ACC112 (cell line): ENCODE data around the gene PAPLN.

ENCODE experiments used
- H2AFZ ChIP-seq: fragments of 200-600 bp; sonication (generic); one replicate; pipeline ENCODE4 v1.6.0; 2017; ENCODE audit warnings: antibody characterized with exemption, low read length; ENCODE audit not compliant: unreplicated experiment
- H3K27ac ChIP-seq: fragments of 200-600 bp; sonication (generic); 2 replicates; pipeline ENCODE4 v1.5.1; 2014; ENCODE audit warnings: low read depth, mild to moderate bottlenecking, antibody characterized with exemption, low read length, moderate library complexity
- H3K27me3 ChIP-seq: fragments of 200-600 bp; sonication (generic); 2 replicates; pipeline ENCODE4 v1.6.1; 2014; ENCODE audit warnings: mild to moderate bottlenecking, antibody characterized with exemption, low read length, moderate library complexity, mixed read lengths; ENCODE audit not compliant: insufficient read depth
- H3K36me3 ChIP-seq: fragments of 200-600 bp; sonication (generic); 2 replicates; pipeline ENCODE4 v1.6.1; 2016; ENCODE audit warnings: mild to moderate bottlenecking, antibody characterized with exemption, low read length, moderate library complexity, mixed read lengths; ENCODE audit not compliant: insufficient read depth
- H3K4me1 ChIP-seq: fragments of 200-600 bp; sonication (generic); one replicate; pipeline ENCODE4 v1.6.1; 2016; ENCODE audit warnings: low read length, mixed read lengths; ENCODE audit not compliant: insufficient read depth, unreplicated experiment, control insufficient read depth
- H3K4me3 ChIP-seq: fragments of 200-600 bp; sonication (generic); 2 replicates; pipeline ENCODE4 v1.5.1; 2014; ENCODE audit warnings: mild to moderate bottlenecking, low read depth, low read length
- H3K79me2 ChIP-seq: fragments of 200-600 bp; sonication (generic); one replicate; pipeline ENCODE4 v1.6.0; 2016; ENCODE audit warnings: low read length; ENCODE audit not compliant: control insufficient read depth, unreplicated experiment, insufficient read depth

PAPLN gene

GRCh38 chr14:73261520-73262426, 24.5 kb downstream of the PAPLN start:
- Histone ChIP-seq H2AFZ (no peak overlapping the region), H3K27me3 (no peaks in the 10 kb centered on the region), H3K4me3 (no peak overlapping the region), H3K36me3 (no peaks in the 10 kb centered on the region), H3K27ac (no peak overlapping the region), H3K4me1 (no peaks in the 10 kb centered on the region), H3K79me2 (no peaks in the 10 kb centered on the region)

GRCh38 chr14:73262427-73263183, 25.3 kb downstream of the PAPLN start:
- H3K79me2 ChIP-seq: no peaks in the 10 kb centered on the region
- H3K27me3 ChIP-seq: no peaks in the 10 kb centered on the region
- no peak overlapping the region for H2AFZ ChIP-seq

GRCh38 chr14:73263606-73264005, 26.3 kb downstream of the PAPLN start:
- no peak overlapping the region for H3K4me3 ChIP-seq
- H3K27me3 ChIP-seq: no peaks in the 10 kb centered on the region
- no peaks in the 10 kb centered on the region for H3K4me1 ChIP-seq
- no peaks in the 10 kb centered on the region for H3K79me2 ChIP-seq
- no peak overlapping the region for H3K27ac ChIP-seq
- no peaks in the 10 kb centered on the region for H3K36me3 ChIP-seq
- H2AFZ ChIP-seq: no peak overlapping the region

More at GRCh38 chr14:73262427-73263183, 25.3 kb downstream of the PAPLN start:
- Histone ChIP-seq H3K4me3 (no peak overlapping the region), H3K36me3 (no peaks in the 10 kb centered on the region), H3K4me1 (no peaks in the 10 kb centered on the region), H3K27ac (no peak overlapping the region)

GRCh38 chr14:73264080-73264884, 27.0 kb downstream of the PAPLN start:
- no peak overlapping the region for H2AFZ ChIP-seq
- no peaks in the 10 kb centered on the region for H3K36me3 ChIP-seq
- no peaks in the 10 kb centered on the region for H3K79me2 ChIP-seq
- no peaks in the 10 kb centered on the region for H3K27me3 ChIP-seq
- no peak overlapping the region for H3K27ac ChIP-seq
- no peaks in the 10 kb centered on the region for H3K4me1 ChIP-seq
- H3K4me3 ChIP-seq: no peak overlapping the region

- Histone ChIP-seq H3K36me3 (no peaks in the 10 kb centered on the region), H3K4me1 (no peaks in the 10 kb centered on the region), H3K4me3 (no peak overlapping the region), H3K79me2 (no peaks in the 10 kb centered on the region), H3K27ac (no peak overlapping the region), H2AFZ (no peak overlapping the region), H3K27me3 (no peaks in the 10 kb centered on the region)
Observed at GRCh38 chr14:73264885-73265720, 27.8 kb downstream of the PAPLN start.

GRCh38 chr14:73265721-73266046, 28.4 kb downstream of the PAPLN start:
- no peak overlapping the region for H3K4me3 ChIP-seq
- H3K79me2 ChIP-seq: no peaks in the 10 kb centered on the region
- H3K36me3 ChIP-seq: no peaks in the 10 kb centered on the region; the same call in 1 of the 2 replicates
- no peaks in the 10 kb centered on the region for H3K27me3 ChIP-seq
- H2AFZ ChIP-seq: no peak overlapping the region
- no peaks in the 10 kb centered on the region for H3K4me1 ChIP-seq
- H3K27ac ChIP-seq: no peak overlapping the region

GRCh38 chr14:73266317-73266716, 29.0 kb downstream of the PAPLN start:
- H3K36me3 ChIP-seq: no peaks in the 10 kb centered on the region; the same call in 1 of the 2 replicates
- H3K27ac ChIP-seq: no peak overlapping the region
- no peaks in the 10 kb centered on the region for H3K79me2 ChIP-seq
- H2AFZ ChIP-seq: no peak overlapping the region
- H3K27me3 ChIP-seq: no peaks in the 10 kb centered on the region
- H3K4me1 ChIP-seq: no peaks in the 10 kb centered on the region
- H3K4me3 ChIP-seq: no peak overlapping the region

- H3K27me3 ChIP-seq: no peaks in the 10 kb centered on the region
- no peaks in the 10 kb centered on the region for H3K79me2 ChIP-seq
- no peaks in the 10 kb centered on the region for H3K4me1 ChIP-seq
- H3K4me3 ChIP-seq: no peak overlapping the region
- no peak overlapping the region for H2AFZ ChIP-seq
- H3K36me3 ChIP-seq: no peaks in the 10 kb centered on the region; the same call in 1 of the 2 replicates
- no peak overlapping the region for H3K27ac ChIP-seq
Observed at GRCh38 chr14:73267474-73267873, 30.2 kb downstream of the PAPLN start.

- Histone ChIP-seq H3K27me3 (no peaks in the 10 kb centered on the region), H3K4me3 (peak overlapping the region; percentile 61), H2AFZ (no peak overlapping the region), H3K79me2 (no peaks in the 10 kb centered on the region), H3K36me3 (peaks cover 3% of the 10 kb centered on the region), H3K27ac (no peak overlapping the region), H3K4me1 (no peaks in the 10 kb centered on the region)
Observed at GRCh38 chr14:73269729-73270531, 32.6 kb downstream of the PAPLN start.
